ENCODE measurements around the gene VAT1. TPM values are rescaled to one million over a fixed set of nuclear protein-coding genes. Genes with fewer than 3 reads are reported as not detected.

Gene VAT1
- total and polyA plus RNA-seq, 2 donors (not counting 1 experiment from before 2014, with no cell fraction given) = 20.4 to 90.7 TPM

DNA sequence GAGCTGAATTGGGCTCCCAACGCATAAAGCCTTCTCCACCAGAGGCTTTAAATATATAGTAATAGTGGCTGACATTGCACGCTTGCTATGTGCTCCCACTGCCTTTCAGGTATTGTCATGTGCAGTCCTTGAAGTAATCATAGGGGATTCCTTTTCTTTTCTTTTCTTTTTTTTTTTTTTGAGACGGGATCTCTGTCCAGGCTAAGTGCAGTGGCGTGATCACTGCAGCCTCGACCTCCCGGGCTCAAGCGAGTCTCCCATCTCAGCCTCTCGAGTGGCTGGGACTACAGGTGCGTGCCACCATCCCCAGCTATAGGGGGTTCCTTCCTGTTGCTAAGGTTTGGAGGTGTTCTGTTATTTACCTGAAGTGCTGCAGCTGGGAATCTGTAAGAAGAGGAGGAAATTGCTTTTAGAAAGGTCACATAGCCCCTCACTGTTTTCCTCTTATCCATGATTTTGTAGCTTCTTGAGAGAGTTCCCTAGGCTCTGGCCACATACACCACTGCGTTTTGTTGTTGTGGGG, 23.1 kb downstream of the VAT1 start:
- Histone ChIP-seq H3K4me1 (ENCODE audit: control insufficient read depth in 2 of 2, insufficient read depth in 2 of 2, low read length in 2 of 2) (peaks cover 20 to 22% of the 10 kb centered on the region in 2 donors), H3K36me3 (replicated peaks in 1 of 2; ENCODE audit: control extremely low read depth in 1 of 2, control insufficient read depth in 1 of 2, extremely low read depth in 1 of 2, insufficient read depth in 2 of 2, low read length in 1 of 2) (peaks cover 0 to 42% of the 10 kb centered on the region in 2 experiments), H3K79me2 (ENCODE audit: control insufficient read depth, insufficient read depth, low read length) (peaks cover 17% of the 10 kb centered on the region), H3K27me3 (replicated peaks in 1 of 4; ENCODE audit: control extremely low read depth in 1 of 4, control insufficient read depth in 3 of 4, insufficient read depth in 4 of 4, low read length in 3 of 4) (no peaks in the 10 kb centered on the region), H3K9me3 (ENCODE audit: control extremely low read depth in 1 of 3, control insufficient read depth in 2 of 3, insufficient read depth in 1 of 3, low read length in 2 of 3) (no peaks in the 10 kb centered on the region), H2AFZ (ENCODE audit: insufficient read depth, low read depth, low read length, poor library complexity, severe bottlenecking) (peak overlapping the region; percentile 83), H4K20me1 (ENCODE audit: control insufficient read depth, insufficient read depth, low read length, poor library complexity, severe bottlenecking) (peaks cover 16% of the 10 kb centered on the region), H3K4me3 (ENCODE audit: control extremely low read depth in 1 of 5, extremely low read depth in 1 of 5, insufficient read depth in 1 of 5, low read depth in 2 of 5, low read length in 4 of 5) (peak overlapping the region; percentile 70 to 94 (median 84)), H3K4me2 (replicated peaks; ENCODE audit: low read depth, low read length, poor library complexity, severe bottlenecking) (peak overlapping the region; percentile 77), H3K9ac (ENCODE audit: low read length) (peak overlapping the region; percentile 98), H3K27ac (ENCODE audit: low read length in 2 of 2) (peak overlapping the region; percentile 89 to 96)
- no CpG with 5 or more reads among the region's 10 CpGs for WGBS (ENCODE audit: insufficient coverage)
- Mint-ChIP-seq H3K27ac (peak overlapping the region; percentile 88), H3K9me3 (ENCODE audit: insufficient read depth) (no peaks in the 10 kb centered on the region), H3K4me1 (peaks cover 35% of the 10 kb centered on the region), H3K4me3 (peak overlapping the region; percentile 96), H3K27me3 (no peaks in the 10 kb centered on the region)
- intact Hi-C loops (cut with micrococcal nuclease) = loop anchor here (2.0 to 10.0 kb wide), 4 partner anchors 214 to 612 kb away; partner anchors contain the start of genes PSMC3IP and STAT3
- no peak for DNase-seq
- ChIA-PET CTCF (interaction anchor here (0.7 to 3.8 kb wide), 14 partner anchors 8 to 548 kb away, joined by 3 to 54 read pairs (median 6); partner anchors contain the start of genes AARSD1, DHX8, IFI35 and NBR1), POLR2A (interaction anchor here (0.6 to 2.3 kb wide), 14 partner anchors 8 to 389 kb away, joined by 4 to 24 read pairs (median 12); partner anchors contain the start of genes AARSD1, IFI35, NBR1 and RND2)
- ATAC-seq (ENCODE audit: low read depth) = no peak
- no peak for TF ChIP-seq CTCF (IDR thresholded peaks at IDR 0.05)
- no peak for TF ChIP-seq EZH2 (IDR thresholded peaks at IDR 0.05; ENCODE audit: borderline replicate concordance, insufficient read depth, low read depth, low read length, poor library complexity, severe bottlenecking)

Measured in B cell (primary cell).